HG02852 (cell line): Measurements from ENCODE around the gene ZNF611.
"Not testable (repeated sequence)": the region's sequence is repeated elsewhere in the genome, so short reads cannot be mapped to it uniquely, and the experiment has no call there.

ENCODE experiments used
- ATAC-seq: cut with Tn5 transposase; IDR thresholded peaks from one replicate; pipeline ENCODE4 v1.9.1; 2021; ENCODE audit warnings: mild to moderate bottlenecking, moderate library complexity; ENCODE audit not compliant: unreplicated experiment

Gene ZNF611

DNA sequence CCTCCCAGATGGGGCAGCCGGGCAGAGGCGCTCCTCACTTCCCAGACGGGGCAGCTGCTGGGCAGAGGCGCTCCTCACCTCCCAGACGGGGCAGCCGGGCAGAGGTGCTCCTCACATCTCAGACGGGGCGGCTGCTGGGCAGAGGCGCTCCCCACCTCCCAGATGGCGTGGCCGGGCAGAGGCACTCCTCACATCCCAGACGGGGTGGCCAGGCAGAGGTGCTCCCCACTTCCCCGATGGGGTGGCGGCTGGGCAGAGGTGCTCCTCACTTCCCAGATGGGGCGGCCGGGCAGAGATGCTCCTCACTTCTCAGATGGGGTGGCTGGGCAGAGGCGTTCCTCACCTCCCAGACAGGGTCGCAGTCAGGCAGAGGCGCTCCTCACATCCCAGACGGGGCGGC is 14.3 kb downstream of the ZNF611 start:
- not testable (repeated sequence) for ATAC-seq

GRCh38 chr19:52716522-52716921 is 18.3 kb downstream of the ZNF611 start:
- no peak for ATAC-seq

DNA sequence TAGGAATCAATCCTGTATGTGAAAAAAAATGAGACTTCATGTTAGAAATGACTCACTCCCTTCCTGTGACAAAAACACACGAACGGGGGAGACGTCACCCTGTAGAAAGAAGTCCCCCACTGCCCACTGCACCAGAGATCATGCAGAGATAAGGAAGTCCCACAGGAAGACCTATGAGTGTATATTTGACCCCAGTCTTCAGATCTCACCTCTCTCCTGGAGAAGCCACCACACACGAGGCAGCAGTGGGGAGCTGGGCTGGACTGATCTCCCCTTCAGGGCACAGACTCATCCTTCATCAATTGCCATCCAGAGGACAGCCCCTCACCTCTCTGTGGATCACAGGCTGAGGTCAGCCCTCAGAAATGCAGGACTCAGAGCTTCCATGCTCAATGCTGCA is 18.9 kb downstream of the ZNF611 start:
- not testable (repeated sequence) for ATAC-seq

DNA sequence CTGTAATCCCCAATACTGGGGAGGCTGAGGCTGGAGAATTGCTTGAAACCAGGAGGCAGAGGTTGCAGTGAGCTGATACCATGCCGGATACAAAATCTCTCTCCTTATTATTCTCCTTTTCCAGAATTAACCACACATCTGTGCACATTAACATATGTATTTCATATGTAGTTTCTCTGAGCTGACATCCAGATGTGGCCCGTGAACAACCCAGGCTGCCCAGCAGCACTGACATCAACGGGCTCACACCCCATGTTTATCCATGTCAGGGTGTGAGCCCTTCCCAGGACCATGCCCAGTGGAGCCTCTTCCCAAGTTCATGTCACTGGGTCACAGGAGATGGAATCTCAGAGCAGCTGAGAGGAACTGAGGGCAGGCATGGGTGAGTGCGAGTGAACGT is 19.5 kb downstream of the ZNF611 start:
- not testable (repeated sequence) for ATAC-seq

GRCh38 chr19:52713051-52713450 is 21.8 kb downstream of the ZNF611 start:
- ATAC-seq: not testable (repeated sequence)

DNA sequence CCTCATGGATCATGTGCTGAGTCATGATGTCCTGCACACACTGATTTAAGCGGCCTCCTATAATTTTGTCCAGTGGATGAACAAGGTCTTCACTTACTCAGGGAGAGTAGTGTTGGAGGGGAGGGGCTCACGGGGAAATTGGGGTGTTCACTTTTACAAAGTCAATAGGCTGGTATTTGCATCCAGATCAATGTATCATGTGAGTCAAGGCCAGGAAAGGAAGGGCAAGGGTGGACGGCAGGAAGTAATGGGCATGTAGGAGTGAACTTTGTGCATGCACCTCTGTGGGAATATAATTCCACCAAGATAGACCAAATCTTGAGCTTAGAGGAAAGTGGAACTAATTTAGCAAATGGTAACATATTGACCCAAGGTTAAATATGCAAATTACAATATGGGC is 23.2 kb downstream of the ZNF611 start:
- not testable (repeated sequence) for ATAC-seq

DNA sequence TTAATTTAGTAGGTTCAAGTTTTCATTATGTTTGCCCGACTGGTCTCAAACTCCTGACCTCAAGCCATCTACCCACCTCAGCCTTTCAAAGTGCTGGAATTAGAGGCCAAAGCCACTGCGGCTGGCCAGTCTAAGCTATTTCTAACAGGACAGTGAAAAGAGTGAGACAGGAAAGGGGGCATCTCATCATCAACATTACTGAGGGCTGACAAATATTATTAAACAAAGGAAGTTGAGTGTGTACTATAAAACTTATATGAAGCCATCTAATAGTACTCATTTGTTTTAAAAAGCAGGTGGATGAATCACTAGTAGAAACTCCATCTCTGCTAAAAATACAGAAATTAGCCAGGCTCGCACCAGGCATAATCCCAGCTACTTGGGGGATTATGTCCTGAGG is 24.3 kb downstream of the ZNF611 start:
- no peak for ATAC-seq

- not testable (repeated sequence) for ATAC-seq
Observed at GRCh38 chr19:52705615-52706014, 29.2 kb downstream of the ZNF611 start.

DNA sequence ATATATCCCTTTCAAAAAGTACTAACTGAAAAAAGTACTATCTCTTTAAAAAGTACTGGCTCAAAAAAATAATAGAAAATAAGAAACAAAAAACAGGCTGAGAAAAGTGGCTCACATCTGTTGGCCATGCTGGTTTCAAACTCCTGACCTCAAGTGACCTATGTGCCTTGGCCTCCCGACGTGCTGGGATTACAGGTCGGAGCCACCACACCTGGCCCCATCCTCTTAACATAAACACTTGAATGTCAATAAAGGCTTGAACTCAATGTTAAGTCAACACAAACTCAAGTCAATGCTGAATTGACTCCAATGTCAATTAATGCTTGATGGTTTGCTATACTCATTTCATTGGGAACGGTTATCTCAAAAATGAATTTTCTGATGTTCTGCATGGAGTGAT is 30.9 kb downstream of the ZNF611 start:
- no peak for ATAC-seq

GRCh38 chr19:52700673-52701072 is 34.2 kb downstream of the ZNF611 start:
- no peak for ATAC-seq

- ATAC-seq: not testable (repeated sequence)
Observed at GRCh38 chr19:52699555-52699954, 35.3 kb downstream of the ZNF611 start.

- no peak for ATAC-seq
Observed at GRCh38 chr19:52695996-52696395, 38.8 kb downstream of the ZNF611 start.

GRCh38 chr19:52694921-52695320 is 39.9 kb downstream of the ZNF611 start:
- ATAC-seq: no peak

DNA sequence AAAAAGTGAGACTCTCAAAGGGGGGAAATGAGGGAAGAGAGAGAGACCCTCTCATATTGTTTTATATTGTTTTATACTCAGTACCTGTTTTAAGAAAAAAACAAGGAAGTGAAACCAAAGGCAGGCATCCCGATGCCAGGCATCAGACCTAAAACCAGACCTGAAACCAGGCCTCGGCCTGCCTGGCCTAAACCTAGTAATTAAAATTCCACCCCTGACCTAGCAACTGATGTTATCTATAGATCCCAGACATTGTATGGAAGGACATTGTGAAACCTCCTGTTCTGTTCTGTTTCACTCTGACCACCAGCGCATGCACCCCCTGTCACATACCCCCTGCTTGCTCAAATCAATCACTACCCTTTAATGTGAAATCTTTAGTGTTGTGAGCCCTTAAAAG is 40.6 kb downstream of the ZNF611 start:
- not testable (repeated sequence) for ATAC-seq

GRCh38 chr19:52692431-52693008 is 42.3 kb downstream of the ZNF611 start:
- ATAC-seq: no peak

- no peak for ATAC-seq
Observed at GRCh38 chr19:52691737-52692136, 43.1 kb downstream of the ZNF611 start.

GRCh38 chr19:52691215-52691610 is 43.6 kb downstream of the ZNF611 start:
- ATAC-seq: no peak

DNA sequence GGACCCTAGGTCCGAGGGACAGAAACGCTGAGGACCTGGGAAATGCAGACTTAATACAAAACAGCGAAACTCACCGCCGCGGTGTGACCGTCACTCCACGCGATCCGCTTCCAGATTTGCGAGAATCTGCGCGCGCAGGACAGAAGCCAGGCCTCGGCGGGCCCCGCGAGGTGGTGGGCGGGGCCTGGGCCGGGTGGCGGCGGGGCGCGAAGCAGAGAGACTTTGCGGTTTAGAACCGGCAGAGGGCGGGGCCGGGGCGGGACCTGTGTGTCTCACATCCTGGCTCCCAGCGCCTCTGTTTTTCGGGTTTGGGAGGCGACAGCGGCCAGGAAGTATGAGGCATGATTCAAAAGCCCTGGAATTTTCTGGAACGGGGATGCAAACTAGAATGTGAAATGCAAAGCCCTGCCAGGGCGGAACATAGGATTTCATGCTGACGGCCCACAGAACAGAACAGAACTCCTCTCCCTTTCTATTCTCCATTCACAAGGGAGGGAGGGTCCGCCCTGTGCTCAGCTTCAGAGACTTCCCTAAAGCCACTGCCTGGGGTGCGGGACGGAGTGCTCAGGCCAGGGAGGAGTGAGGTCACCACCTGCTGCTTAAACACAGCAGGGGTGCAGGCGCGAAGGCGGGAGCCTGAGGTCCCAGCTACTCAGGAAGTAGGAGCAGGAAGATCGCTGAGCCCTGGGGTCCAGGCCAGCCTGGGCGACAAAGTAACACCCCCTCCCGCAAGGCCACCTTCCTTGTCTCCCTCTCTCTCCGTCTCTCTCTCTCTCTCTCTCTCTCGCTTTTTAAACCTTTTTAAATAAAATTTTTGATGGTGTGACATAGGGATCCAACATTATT is 44.3 kb downstream of the ZNF611 start:
- ATAC-seq: peak; percentile 82

DNA sequence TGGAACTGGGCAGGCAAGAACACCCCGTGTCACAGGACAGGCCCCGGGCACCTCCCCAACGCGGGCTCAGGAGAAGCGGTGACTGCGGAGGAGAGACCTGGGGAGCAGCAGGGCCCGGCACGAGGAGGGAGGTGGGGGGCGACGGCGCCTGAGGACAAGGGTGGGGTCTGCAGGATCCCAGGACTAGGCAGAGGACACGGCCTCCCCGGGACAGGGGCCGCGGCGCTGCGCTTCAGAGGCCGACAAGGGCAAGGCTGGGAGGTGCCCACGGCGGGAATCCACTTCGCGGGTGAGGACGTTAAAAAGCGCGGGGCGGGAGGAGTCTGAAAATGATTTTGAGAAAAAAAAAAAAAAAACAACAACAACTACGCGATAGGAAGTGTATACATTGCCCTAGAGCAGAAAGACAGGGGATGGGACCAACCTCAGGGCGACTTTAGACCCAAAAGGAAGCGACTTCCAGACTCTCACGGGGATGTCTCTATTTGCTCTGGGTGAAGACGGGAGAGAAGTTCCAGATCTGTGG is 44.9 kb downstream of the ZNF611 start:
- ATAC-seq: peak; percentile 20

GRCh38 chr19:52688925-52689796 is 45.7 kb downstream of the ZNF611 start:
- ATAC-seq: not testable (repeated sequence)

- ATAC-seq: no peak
Observed at GRCh38 chr19:52688335-52688734, 46.5 kb downstream of the ZNF611 start.
